ENCODE measurements around the gene RPL22. TPM values are rescaled to one million over a fixed set of nuclear protein-coding genes. Genes with fewer than 3 reads are reported as not detected.

The RPL22 gene
- total RNA-seq, 1 experiment from 2014 or later: 456 TPM

- ATAC-seq (peak; percentile 28), DNase-seq (ENCODE audit: low read depth, low spot score) (no peak)
- 0 out of 2 replicates have a peak overlapping the region, but pooled peaks have one; percentile 17 for H3K9ac ChIP-seq (ENCODE audit: low read length)
- peaks cover 21 to 26% of the 10 kb centered on the region in 2 experiments for H3K4me1 ChIP-seq (ENCODE audit: control insufficient read depth in 1 of 2, insufficient read depth in 2 of 2, low read length in 2 of 2)
- H3K27me3 ChIP-seq (ENCODE audit: insufficient read depth, low read length): no peaks in the 10 kb centered on the region
- H4K20me1 ChIP-seq (ENCODE audit: insufficient read depth): no peaks in the 10 kb centered on the region
- no peaks in the 10 kb centered on the region for H3K36me3 ChIP-seq (ENCODE audit: control insufficient read depth in 1 of 2, insufficient read depth in 2 of 2, low read length in 2 of 2)
- no peaks in the 10 kb centered on the region for H3K79me2 ChIP-seq (ENCODE audit: insufficient read depth, low read length)
- intact Hi-C loops (cut with micrococcal nuclease): no loop called here
- BruUV-seq (replicated peaks): no TSS peak
- ChIA-PET POLR2A (no interaction called here), RAD21 (ENCODE audit: low non-redundant PET in 1 of 2, low total read pairs in 2 of 2, uncharacterized antibody in 2 of 2, unreplicated experiment in 2 of 2) (no interaction called here), CTCF (interaction anchor here (1.0 to 1.7 kb wide), 2 partner anchors 48 to 104 kb away, joined by 3 to 6 read pairs; no protein-coding TSS in a partner anchor)
- peak overlapping the region; percentile 50 for H3K27ac ChIP-seq (ENCODE audit: low read depth, low read length)
- H3K9me2 ChIP-seq (ENCODE audit: insufficient read depth): no peaks in the 10 kb centered on the region
- H3K4me2 ChIP-seq (ENCODE audit: low read length): peak overlapping the region; percentile 71
- H3K9me3 ChIP-seq (ENCODE audit: control insufficient read depth in 1 of 2, insufficient read depth in 1 of 2, low read depth in 1 of 2, low read length in 2 of 2): no peaks in the 10 kb centered on the region
- peak overlapping the region in 1 of 2 experiments; percentile 12; a peak in 1 of 4 replicates for H3K4me3 ChIP-seq (replicated peaks in 1 of 2; ENCODE audit: low read depth in 1 of 2, low read length in 2 of 2)
- H2AFZ ChIP-seq (ENCODE audit: low read depth, low read length, poor library complexity, severe bottlenecking): no peak overlapping the region
- TF ChIP-seq MAX (IDR thresholded peaks at IDR 0.05) (no peak), EZH2 (IDR thresholded peaks at IDR 0.05) (no peak), YY1 (IDR thresholded peaks at IDR 0.05; ENCODE audit: extremely low read depth, insufficient replicate concordance, low read depth, low read length) (no peak), TCF7L2 (IDR thresholded peaks at IDR 0.05; ENCODE audit: borderline replicate concordance, extremely low read depth, insufficient read depth, insufficient read length) (no peak), EGR1 (IDR thresholded peaks at IDR 0.05; ENCODE audit: low read depth) (no peak), ATF3 (IDR thresholded peaks at IDR 0.05) (no peak), ZFX (IDR thresholded peaks at IDR 0.05) (no peak), SIN3A (IDR thresholded peaks at IDR 0.05; ENCODE audit: low read depth) (no peak), ZNF274 (IDR thresholded peaks at IDR 0.05; ENCODE audit: low read depth, low read length) (no peak), EZH2phosphoT487 (IDR thresholded peaks at IDR 0.05; ENCODE audit: borderline replicate concordance) (no peak), POLR2A (IDR thresholded peaks at IDR 0.05; ENCODE audit: borderline replicate concordance, extremely low read depth, insufficient read depth, insufficient read length) (no peak), SRF (IDR thresholded peaks at IDR 0.05; ENCODE audit: low read depth) (no peak)
These were observed 42.3 kb downstream of the RPL22 start for GRCh38 chr1:6157132-6157527.
